Lower leg skin (tissue), 4 donors: ENCODE measurements around the gene CD8B. TPM values are rescaled to one million over a fixed set of nuclear protein-coding genes. Genes with fewer than 3 reads are reported as not detected.

ENCODE experiments used
- DNase-seq, 2 donors: peaks; one replicate each; pipeline ENCODE4 v3.0.0-alpha.2; 2019; ENCODE audit warnings: low spot score in 2 of 2
- H3K4me3 ChIP-seq: fragments of 200-600 bp; sonication (generic); 2 replicates; pipeline ENCODE4 v1.5.1; 2017; ENCODE audit warnings: mild to moderate bottlenecking, low read depth; ENCODE audit not compliant: poor library complexity, severe bottlenecking
- POLR2A ChIP-seq, 2 donors: fragments of 450-650 bp; IDR thresholded peaks; one replicate each; pipeline ENCODE4 v1.6.1; 2016 to 2017; ENCODE audit warnings: antibody characterized with exemption in 2 of 2, mild to moderate bottlenecking in 1 of 2, moderate library complexity in 1 of 2
- WGBS, 2 donors: methylation state at CpG; one replicate each; pipeline ENCODE4 v1.1.5; 2018; 5-methylcytosine and 5-hydroxymethylcytosine counted together
- intact Hi-C: fragments of 100-400 bp; cut with DNase I; formaldehyde crosslinking; loops from one replicate; pipeline ENCODE4 v1.15.0; 2023; ENCODE audit warnings: low total_unique reads
- total RNA-seq, 4 donors: library from RNA; depleted of rRNA; stranded (reverse); fragments of >200 nt; gene quantifications; one replicate each; pipeline ENCODE4 v1.1.0, GENCODE V29; 2016
- TF ChIP-seq, protein P1 (sequence below), 3 donors: fragments of 450-650 bp; IDR thresholded peaks; one replicate each; pipeline ENCODE4 v1.5.1; 2016; ENCODE audit warnings: antibody characterized with exemption in 3 of 3, mild to moderate bottlenecking in 3 of 3, moderate library complexity in 2 of 3

The CD8B gene
- total RNA-seq, 4 donors from 2014 or later: 0.76 to 2.4 (median 1.2) TPM; not detected in 1

- DNase-seq: no peak
- H3K4me3 ChIP-seq: no peak overlapping the region
- intact Hi-C loops: no loop called here
- no peak for TF ChIP-seq POLR2A (IDR thresholded peaks at IDR 0.05)
- TF ChIP-seq, protein P1, sequence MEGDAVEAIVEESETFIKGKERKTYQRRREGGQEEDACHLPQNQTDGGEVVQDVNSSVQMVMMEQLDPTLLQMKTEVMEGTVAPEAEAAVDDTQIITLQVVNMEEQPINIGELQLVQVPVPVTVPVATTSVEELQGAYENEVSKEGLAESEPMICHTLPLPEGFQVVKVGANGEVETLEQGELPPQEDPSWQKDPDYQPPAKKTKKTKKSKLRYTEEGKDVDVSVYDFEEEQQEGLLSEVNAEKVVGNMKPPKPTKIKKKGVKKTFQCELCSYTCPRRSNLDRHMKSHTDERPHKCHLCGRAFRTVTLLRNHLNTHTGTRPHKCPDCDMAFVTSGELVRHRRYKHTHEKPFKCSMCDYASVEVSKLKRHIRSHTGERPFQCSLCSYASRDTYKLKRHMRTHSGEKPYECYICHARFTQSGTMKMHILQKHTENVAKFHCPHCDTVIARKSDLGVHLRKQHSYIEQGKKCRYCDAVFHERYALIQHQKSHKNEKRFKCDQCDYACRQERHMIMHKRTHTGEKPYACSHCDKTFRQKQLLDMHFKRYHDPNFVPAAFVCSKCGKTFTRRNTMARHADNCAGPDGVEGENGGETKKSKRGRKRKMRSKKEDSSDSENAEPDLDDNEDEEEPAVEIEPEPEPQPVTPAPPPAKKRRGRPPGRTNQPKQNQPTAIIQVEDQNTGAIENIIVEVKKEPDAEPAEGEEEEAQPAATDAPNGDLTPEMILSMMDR (IDR thresholded peaks at IDR 0.05): no peak
- WGBS, 2 donors: 7 to 20% methylated on average over 2 of the region's 2 CpGs
Observed at GRCh38 chr2:86787736-86788135, 74.0 kb downstream of the CD8B start.

GRCh38 chr2:86786001-86786536 is 75.6 kb downstream of the CD8B start:
- TF ChIP-seq, protein P1 (IDR thresholded peaks at IDR 0.05): no peak
- TF ChIP-seq POLR2A (IDR thresholded peaks at IDR 0.05): no peak
- intact Hi-C loops: no loop called here
- DNase-seq: no peak
- WGBS, 2 donors: 60 to 61% methylated on average over 10 of the region's 10 CpGs
- H3K4me3 ChIP-seq: no peak overlapping the region

DNA sequence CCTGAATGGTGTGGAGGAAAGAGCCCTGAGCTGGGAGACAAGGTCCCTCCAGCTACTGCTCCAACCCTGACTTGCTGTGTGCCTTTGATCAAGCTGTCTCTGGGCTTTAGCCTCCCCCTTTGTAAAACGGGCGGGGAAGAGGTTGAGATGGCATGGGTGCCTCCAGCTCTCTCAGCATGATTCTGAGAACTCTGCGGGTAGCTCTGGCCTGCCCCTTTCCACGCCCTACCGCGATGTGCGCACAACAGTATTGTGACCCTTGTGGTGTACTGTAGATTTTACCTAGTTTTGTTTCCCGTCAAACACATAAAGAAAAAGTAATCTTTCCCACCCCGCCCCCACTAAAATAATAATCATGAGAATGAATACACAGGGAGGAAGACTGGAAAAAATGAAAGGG is 76.2 kb downstream of the CD8B start:
- intact Hi-C loops: no loop called here
- no peak overlapping the region for H3K4me3 ChIP-seq
- WGBS, 2 donors: 84 to 93% methylated on average over 9 of the region's 9 CpGs
- TF ChIP-seq, protein P1 (IDR thresholded peaks at IDR 0.05): no peak
- no peak for TF ChIP-seq POLR2A (IDR thresholded peaks at IDR 0.05)
- no peak for DNase-seq

DNA sequence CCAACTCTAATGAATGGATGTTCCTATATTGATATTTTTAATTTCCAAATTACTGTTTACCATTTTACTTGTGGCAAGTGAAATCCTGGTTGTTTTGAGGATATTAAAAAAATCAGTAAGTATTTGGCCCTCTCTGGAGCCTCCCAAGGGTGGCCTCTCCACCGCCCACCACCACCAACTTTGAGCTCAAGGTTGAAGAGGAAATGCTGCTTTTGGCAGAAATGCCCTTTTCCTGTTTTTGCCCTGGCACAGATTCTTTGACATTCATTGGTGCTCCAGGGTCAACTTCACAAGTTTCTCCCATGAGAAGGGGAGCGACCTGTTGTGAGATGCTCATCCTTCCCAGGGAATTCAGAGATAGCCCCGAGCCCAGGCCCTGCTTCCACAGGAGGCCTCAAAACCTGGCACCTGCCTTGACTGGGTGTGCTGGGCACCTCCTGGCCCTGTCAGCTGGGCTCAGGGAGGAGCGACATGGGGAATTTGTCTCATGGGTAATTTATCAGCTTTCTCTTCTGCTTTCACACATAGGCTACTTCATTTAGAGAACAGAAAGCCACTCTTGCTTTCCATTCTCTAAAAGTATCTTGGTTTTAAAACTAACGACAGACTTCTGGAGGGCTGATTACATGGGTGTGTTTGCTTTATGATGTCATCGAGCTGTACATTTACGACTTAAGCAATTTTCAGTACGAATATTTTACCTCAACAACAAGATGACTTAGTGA is 77.9 kb downstream of the CD8B start:
- no peak overlapping the region for H3K4me3 ChIP-seq
- WGBS, 2 donors: 72 to 76% methylated on average over 8 of the region's 8 CpGs
- intact Hi-C loops: no loop called here
- TF ChIP-seq, protein P1 (IDR thresholded peaks at IDR 0.05): no peak
- TF ChIP-seq POLR2A (IDR thresholded peaks at IDR 0.05): no peak
- DNase-seq: no peak

DNA sequence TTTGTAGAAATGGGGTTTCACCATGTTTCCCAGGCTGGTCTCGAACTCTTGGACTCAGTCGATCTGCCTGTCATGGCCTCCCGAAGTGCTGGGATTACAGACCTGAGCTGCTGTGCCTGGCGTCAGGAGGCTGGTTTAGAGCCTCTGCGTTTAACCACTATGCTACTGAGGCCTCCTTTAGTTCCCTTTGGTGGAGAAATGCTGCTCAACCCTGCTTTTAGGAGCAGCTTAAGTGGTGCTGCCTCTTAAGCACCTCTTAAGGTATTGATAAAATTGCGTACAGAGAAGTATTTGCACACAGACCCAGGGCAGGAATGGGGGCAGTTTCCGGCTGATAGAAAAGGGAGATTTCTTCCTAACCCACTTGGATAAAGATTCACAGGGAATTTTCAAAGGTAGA is 78.9 kb downstream of the CD8B start:
- H3K4me3 ChIP-seq: no peak overlapping the region
- intact Hi-C loops: no loop called here
- TF ChIP-seq POLR2A (IDR thresholded peaks at IDR 0.05): no peak
- TF ChIP-seq, protein P1 (IDR thresholded peaks at IDR 0.05): no peak
- no peak for DNase-seq
- WGBS, 2 donors: 79 to 89% methylated on average over 7 of the region's 7 CpGs
